ENCODE results near the gene GBF1.

GBF1 gene

DNA sequence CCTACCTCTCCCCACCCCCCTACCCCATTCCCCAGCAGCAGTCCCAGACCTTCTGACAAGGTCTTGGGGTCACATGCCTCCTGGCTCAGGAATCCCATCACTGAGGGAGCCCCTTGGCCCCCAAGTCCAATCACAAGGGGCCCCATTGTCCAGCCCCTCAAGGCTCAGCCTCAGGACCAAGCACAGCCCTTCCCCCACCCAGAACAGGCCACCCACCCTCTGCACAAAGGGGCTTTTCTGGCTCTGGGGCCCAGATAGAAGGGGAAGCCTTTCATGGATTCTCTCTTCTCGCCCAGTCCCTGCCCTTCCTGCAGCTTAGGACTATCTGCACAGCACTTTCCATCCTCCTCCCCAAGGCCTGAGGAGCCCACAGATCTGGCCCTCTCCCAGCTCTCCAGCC lies 180.1 kb downstream of the GBF1 start:
- DNase-seq: no peak

DNA sequence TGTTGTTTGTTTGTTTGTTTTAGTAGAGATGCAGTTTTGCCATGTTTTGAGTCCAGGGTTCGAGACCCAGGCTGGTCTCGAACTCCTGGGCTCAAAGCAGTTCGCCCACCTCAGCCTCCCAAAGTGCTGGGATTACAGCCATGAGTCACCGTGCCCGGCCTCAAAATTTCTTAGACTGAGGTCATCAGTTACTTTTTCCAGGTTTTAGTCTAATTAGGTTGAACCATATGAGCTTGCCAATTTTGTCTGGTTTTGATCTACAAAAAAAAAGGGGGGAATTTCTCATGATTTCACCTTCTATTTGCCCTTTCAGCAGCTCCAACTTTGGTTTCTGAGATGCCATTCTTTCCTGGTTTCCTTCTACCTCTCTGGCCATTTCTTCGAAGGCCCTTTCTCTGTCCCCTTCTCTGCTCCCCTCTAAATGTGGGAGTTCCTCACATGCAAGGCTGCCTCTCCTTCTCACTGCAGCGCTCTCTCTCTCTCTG lies 181.5 kb downstream of the GBF1 start:
- DNase-seq: no peak

DNA sequence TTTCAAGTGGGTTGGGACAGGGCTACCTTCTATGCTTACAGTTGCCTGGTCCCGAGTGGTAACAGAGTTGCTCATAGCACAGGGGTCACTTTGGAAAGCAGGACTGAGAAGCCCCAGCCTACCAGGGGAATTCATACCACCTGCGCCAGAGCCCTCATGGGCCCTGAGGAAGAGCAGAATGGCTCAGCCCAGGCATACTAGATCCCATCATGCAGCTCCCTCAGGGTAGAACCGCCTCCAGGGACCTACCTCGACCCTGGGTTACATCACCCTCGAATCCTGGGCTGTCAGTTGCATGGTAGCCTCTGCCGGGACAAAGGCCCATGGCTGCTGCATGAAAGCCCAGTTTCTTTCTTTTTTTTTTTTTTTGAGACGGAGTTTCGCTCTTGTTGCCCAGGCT lies 184.1 kb downstream of the GBF1 start:
- DNase-seq: no peak

- no peak for DNase-seq
These were observed 186.3 kb downstream of the GBF1 start for GRCh38 chr10:102431452-102432124.

Data from NCI-H748 treated with DMSO at 0.1 percent for 48 hours (cell line).